Activated B cell treated with CpG ODN at 0.5 μM for 24 hours (primary cell): ENCODE data around the gene APP. TPM values are rescaled to one million over a fixed set of nuclear protein-coding genes. Genes with fewer than 3 reads are reported as not detected.

Source experiments
- ATAC-seq: fragments of 200-7000 bp; cut with Tn5 transposase; one replicate; pipeline ENCODE4 v1.10.0; 2021; ENCODE audit warnings: low read depth, mild to moderate bottlenecking, moderate library complexity
- CTCF ChIA-PET: fragments of 350-600 bp; sonication (Branson Sonifier 250); formaldehyde crosslinking; loops from one replicate; lab custom pipeline; 2021; ENCODE audit warnings: antibody characterized with exemption; lab: Charles Lee
- POLR2A ChIA-PET: fragments of 350-600 bp; sonication (Branson Sonifier 250); formaldehyde crosslinking; loops from one replicate; lab custom pipeline; 2021; ENCODE audit warnings: antibody characterized with exemption; lab: Charles Lee
- DNase-seq: peaks from one replicate; pipeline ENCODE4 v3.0.0; 2022
- H3K27ac Mint-ChIP-seq: one replicate; pipeline ENCODE4 v1.8.0; 2020; ENCODE audit warnings: mixed read lengths
- H3K27me3 Mint-ChIP-seq: one replicate; pipeline ENCODE4 v1.8.0; 2021; ENCODE audit warnings: mixed read lengths
- H3K36me3 Mint-ChIP-seq: one replicate; pipeline ENCODE4 v1.8.0; 2021; ENCODE audit warnings: low read depth, mixed read lengths
- H3K4me1 Mint-ChIP-seq: one replicate; pipeline ENCODE4 v1.8.0; 2021; ENCODE audit warnings: mixed read lengths
- H3K4me3 Mint-ChIP-seq: one replicate; pipeline ENCODE4 v1.8.0; 2020; ENCODE audit warnings: mild to moderate bottlenecking, mixed read lengths
- H3K9me3 Mint-ChIP-seq: one replicate; pipeline ENCODE4 v1.8.0; 2020; ENCODE audit warnings: mixed read lengths
- intact Hi-C: fragments of 100-400 bp; cut with micrococcal nuclease; formaldehyde crosslinking; loops from one replicate; pipeline ENCODE4 v1.15.1; 2024
- total RNA-seq: library from RNA; stranded (reverse); gene quantifications from 2 replicates; pipeline ENCODE4 v1.2.3, GENCODE V29; 2022
- TF ChIP-seq, protein P1 (sequence below): fragments of 200-600 bp; IDR thresholded peaks from one replicate; pipeline ENCODE4 v1.8.0; 2022; ENCODE audit warnings: antibody characterized with exemption, mild to moderate bottlenecking

Gene APP
- total RNA-seq, 1 donor from 2014 or later, result 32.1 TPM

GRCh38 chr21:25888711-25889110 is 281.9 kb downstream of the APP start:
- intact Hi-C loops, result no loop called here
- ATAC-seq, result no peak
- ChIA-PET CTCF (no interaction called here), POLR2A (no interaction called here)
- Mint-ChIP-seq H3K27ac (no peak overlapping the region), H3K9me3 (no peaks in the 10 kb centered on the region), H3K4me1 (no peaks in the 10 kb centered on the region), H3K4me3 (no peak overlapping the region), H3K36me3 (peaks cover 21% of the 10 kb centered on the region), H3K27me3 (no peaks in the 10 kb centered on the region)
- TF ChIP-seq, protein P1, sequence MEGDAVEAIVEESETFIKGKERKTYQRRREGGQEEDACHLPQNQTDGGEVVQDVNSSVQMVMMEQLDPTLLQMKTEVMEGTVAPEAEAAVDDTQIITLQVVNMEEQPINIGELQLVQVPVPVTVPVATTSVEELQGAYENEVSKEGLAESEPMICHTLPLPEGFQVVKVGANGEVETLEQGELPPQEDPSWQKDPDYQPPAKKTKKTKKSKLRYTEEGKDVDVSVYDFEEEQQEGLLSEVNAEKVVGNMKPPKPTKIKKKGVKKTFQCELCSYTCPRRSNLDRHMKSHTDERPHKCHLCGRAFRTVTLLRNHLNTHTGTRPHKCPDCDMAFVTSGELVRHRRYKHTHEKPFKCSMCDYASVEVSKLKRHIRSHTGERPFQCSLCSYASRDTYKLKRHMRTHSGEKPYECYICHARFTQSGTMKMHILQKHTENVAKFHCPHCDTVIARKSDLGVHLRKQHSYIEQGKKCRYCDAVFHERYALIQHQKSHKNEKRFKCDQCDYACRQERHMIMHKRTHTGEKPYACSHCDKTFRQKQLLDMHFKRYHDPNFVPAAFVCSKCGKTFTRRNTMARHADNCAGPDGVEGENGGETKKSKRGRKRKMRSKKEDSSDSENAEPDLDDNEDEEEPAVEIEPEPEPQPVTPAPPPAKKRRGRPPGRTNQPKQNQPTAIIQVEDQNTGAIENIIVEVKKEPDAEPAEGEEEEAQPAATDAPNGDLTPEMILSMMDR, result no peak
- no peak for DNase-seq

DNA sequence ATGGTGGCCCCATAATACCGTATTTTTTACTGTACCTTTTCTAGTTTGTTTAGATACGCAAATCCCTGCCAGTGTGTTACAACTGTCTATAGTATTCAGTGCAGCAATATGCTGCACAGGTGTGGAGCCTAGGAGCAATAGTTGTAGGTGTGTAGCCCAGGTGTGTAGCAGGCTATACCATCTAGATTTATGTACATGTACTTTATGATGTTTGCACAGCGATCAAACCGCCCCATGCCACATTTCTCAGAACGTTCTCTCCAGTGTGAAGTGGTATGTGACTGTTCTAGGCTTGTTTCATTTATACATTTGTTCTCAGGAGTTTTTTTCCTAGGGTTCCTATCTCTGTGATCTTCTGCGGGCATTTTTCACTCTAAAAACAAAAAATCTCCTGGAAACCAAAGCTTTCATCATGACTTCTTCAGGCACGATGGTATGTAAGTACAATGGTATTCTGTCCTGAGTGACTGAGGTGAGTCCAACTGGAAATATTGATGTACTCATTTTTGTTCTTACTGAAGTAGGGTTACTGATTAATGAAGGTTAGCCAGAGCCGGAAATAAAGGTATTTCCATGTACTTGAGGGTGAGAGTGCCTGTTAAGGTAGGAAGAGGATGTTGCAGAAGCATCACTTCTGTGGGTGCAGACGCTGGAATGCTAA is 282.8 kb downstream of the APP start:
- ATAC-seq (no peak), DNase-seq (no peak)
- TF ChIP-seq, protein P1, result no peak
- Mint-ChIP-seq H3K27me3 (no peaks in the 10 kb centered on the region), H3K4me3 (no peak overlapping the region), H3K9me3 (no peaks in the 10 kb centered on the region), H3K36me3 (peaks cover 21% of the 10 kb centered on the region), H3K27ac (no peak overlapping the region), H3K4me1 (no peaks in the 10 kb centered on the region)
- ChIA-PET CTCF (interaction anchor here (0.7 kb wide), 1 partner anchor 283 kb away, joined by 3 read pairs; the partner anchor contains the start of gene APP), POLR2A (no interaction called here)
- intact Hi-C loops, result no loop called here

DNA sequence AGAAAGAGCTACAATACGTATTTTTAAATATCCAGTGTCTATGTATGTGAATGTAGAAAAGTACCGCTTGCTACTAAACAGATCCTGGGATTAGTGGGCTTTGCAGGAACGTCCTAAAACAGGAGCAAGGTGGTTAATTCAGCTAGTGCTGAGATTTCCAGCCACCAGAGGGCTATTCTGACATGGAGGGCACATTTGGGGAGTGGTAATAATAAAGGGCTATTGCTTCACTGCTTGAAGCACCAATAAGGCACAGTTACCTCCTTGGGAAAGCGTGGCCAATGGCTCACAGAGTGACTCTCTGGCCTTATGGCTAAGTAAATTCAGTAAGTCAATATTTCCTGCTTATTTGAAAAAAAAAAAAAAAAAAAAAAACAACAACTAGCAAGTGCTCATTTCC is 283.4 kb downstream of the APP start:
- intact Hi-C loops, result no loop called here
- TF ChIP-seq, protein P1, result no peak
- Mint-ChIP-seq H3K4me1 (no peaks in the 10 kb centered on the region), H3K4me3 (no peak overlapping the region), H3K27ac (no peak overlapping the region), H3K9me3 (no peaks in the 10 kb centered on the region), H3K27me3 (no peaks in the 10 kb centered on the region), H3K36me3 (peaks cover 21% of the 10 kb centered on the region)
- ChIA-PET POLR2A (no interaction called here), CTCF (interaction anchor here (0.7 kb wide), 1 partner anchor 283 kb away, joined by 3 read pairs; the partner anchor contains the start of gene APP)
- ATAC-seq (no peak), DNase-seq (no peak)

DNA sequence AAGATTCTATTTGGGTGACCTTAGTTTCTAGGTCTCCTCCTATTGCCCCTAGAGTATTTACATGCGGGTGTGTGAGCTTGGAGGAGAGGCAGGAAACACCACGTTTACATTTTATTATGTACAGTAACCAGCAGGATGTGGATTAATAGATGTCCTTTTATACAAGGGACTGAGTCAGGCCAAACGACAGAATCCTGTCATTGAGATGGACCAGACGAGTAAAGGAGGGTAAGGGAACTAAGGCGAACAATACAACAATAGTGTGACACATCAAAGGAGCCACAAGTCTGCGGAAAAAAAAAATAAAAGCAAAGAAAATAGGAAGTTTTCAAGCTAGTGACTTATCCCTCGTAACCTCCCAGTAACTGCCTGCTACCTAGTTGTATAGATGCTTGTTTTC is 284.7 kb downstream of the APP start:
- no peak for ATAC-seq
- intact Hi-C loops, result no loop called here
- no peak overlapping the region for H3K27ac Mint-ChIP-seq
- no peaks in the 10 kb centered on the region for H3K9me3 Mint-ChIP-seq
- no peak overlapping the region for H3K4me3 Mint-ChIP-seq
- CTCF ChIA-PET, result interaction anchor here (0.6 to 1.8 kb wide), 3 partner anchors 237 to 831 kb away, joined by 5 to 6 read pairs (median 5); partner anchors contain the start of gene APP
- TF ChIP-seq, protein P1, result no peak
- no peaks in the 10 kb centered on the region for H3K27me3 Mint-ChIP-seq
- H3K4me1 Mint-ChIP-seq, result no peaks in the 10 kb centered on the region
- POLR2A ChIA-PET, result no interaction called here
- no peak for DNase-seq
- H3K36me3 Mint-ChIP-seq, result peaks cover 21% of the 10 kb centered on the region

DNA sequence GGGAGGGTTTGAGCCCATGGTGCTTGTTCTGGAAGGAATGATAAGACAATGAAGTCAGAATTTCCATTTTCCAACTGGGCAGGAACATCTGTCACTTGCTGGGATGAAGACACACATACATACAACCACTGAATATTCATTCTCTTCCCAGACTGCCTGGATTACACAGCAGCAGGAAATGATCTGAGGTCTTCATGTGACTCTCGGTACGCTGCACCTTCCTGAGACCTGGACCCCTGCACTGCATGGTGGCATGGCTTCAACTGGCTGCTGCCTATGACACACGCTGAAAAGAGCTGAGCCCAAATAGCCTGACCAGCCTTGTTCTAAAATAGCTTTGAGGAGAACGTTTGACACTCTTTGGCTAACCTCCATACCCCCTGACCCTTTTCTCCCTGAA is 285.2 kb downstream of the APP start:
- DNase-seq, result no peak
- Mint-ChIP-seq H3K27me3 (no peaks in the 10 kb centered on the region), H3K4me3 (no peak overlapping the region), H3K9me3 (no peaks in the 10 kb centered on the region), H3K4me1 (no peaks in the 10 kb centered on the region), H3K27ac (no peak overlapping the region), H3K36me3 (peaks cover 20% of the 10 kb centered on the region)
- CTCF ChIA-PET, result interaction anchor here (1.5 to 1.8 kb wide), 2 partner anchors 285 to 831 kb away, joined by 5 read pairs; partner anchors contain the start of gene APP
- TF ChIP-seq, protein P1, result no peak
- intact Hi-C loops, result no loop called here
- ATAC-seq, result no peak
- POLR2A ChIA-PET, result no interaction called here
